OCI-LY1 (cell line): ENCODE data around the gene RPGRIP1L.

Experiments
- H2AFZ ChIP-seq: fragments of 200-600 bp; sonication (generic), shearing (Covaris generic); 2 replicates; pipeline ENCODE4 v1.6.0; 2014; ENCODE audit warnings: antibody characterized with exemption, mild to moderate bottlenecking, low read length
- H3F3A ChIP-seq: fragments of 200-600 bp; sonication (generic), shearing (Covaris generic); 2 replicates; pipeline ENCODE4 v1.6.0; 2014; ENCODE audit warnings: mild to moderate bottlenecking, antibody characterized with exemption, low read length, moderate library complexity; ENCODE audit not compliant: insufficient read depth
- H3K27ac ChIP-seq: fragments of 200-600 bp; sonication (generic); 2 replicates; pipeline ENCODE4 v1.5.1; 2014; ENCODE audit warnings: low read length, mixed run types, mild to moderate bottlenecking, low read depth; ENCODE audit not compliant: poor library complexity, severe bottlenecking
- H3K27me3 ChIP-seq: fragments of 200-600 bp; sonication (generic); 2 replicates; pipeline ENCODE4 v1.6.0; 2014; ENCODE audit warnings: antibody characterized with exemption, mild to moderate bottlenecking, low read length, moderate library complexity; ENCODE audit not compliant: insufficient read depth
- H3K36me3 ChIP-seq: fragments of 200-600 bp; sonication (generic); 2 replicates; pipeline ENCODE4 v1.6.1; 2014; ENCODE audit warnings: mild to moderate bottlenecking, antibody characterized with exemption, low read length, moderate library complexity, mixed read lengths; ENCODE audit not compliant: insufficient read depth
- H3K4me1 ChIP-seq: fragments of 200-600 bp; sonication (generic); 2 replicates; pipeline ENCODE4 v1.5.1; 2014; ENCODE audit warnings: mild to moderate bottlenecking, low read length, moderate library complexity; ENCODE audit not compliant: insufficient read depth, severe bottlenecking
- H3K4me2 ChIP-seq: fragments of 200-600 bp; sonication (generic), shearing (Covaris generic); 2 replicates; pipeline ENCODE4 v1.6.1; 2014; ENCODE audit warnings: low read length
- H3K4me3 ChIP-seq: fragments of 200-600 bp; sonication (generic); 2 replicates; pipeline ENCODE4 v1.5.1; 2014; ENCODE audit warnings: low read length, low read depth, mild to moderate bottlenecking, mixed read lengths; ENCODE audit not compliant: poor library complexity, severe bottlenecking
- H3K79me2 ChIP-seq: fragments of 200-600 bp; shearing (Covaris generic); 2 replicates; pipeline ENCODE4 v1.6.1; 2016; ENCODE audit warnings: mixed run types, low read length, mixed read lengths; ENCODE audit not compliant: insufficient read depth
- H3K9ac ChIP-seq: fragments of 200-600 bp; sonication (generic), shearing (Covaris generic); 2 replicates; pipeline ENCODE4 v1.6.1; 2014; ENCODE audit warnings: mild to moderate bottlenecking, low read length, mixed read lengths
- H3K9me2 ChIP-seq: fragments of 200-600 bp; sonication (generic), shearing (Covaris generic); 2 replicates; pipeline ENCODE4 v1.6.1; 2014; ENCODE audit warnings: low read depth, mild to moderate bottlenecking, low read length, mixed read lengths
- H3K9me3 ChIP-seq: fragments of 200-600 bp; shearing (Covaris generic); 2 replicates; pipeline ENCODE4 v1.6.1; 2014; ENCODE audit warnings: low read length, mixed read lengths
- H4K20me1 ChIP-seq: fragments of 200-600 bp; sonication (generic), shearing (Covaris generic); 2 replicates; pipeline ENCODE4 v1.6.0; 2016; ENCODE audit warnings: mild to moderate bottlenecking, low read length; ENCODE audit not compliant: insufficient read depth
- CTCF ChIP-seq: fragments of 200-600 bp; sonication (generic), shearing (Covaris generic); IDR thresholded peaks from 2 replicates; pipeline ENCODE4 v1.5.1; 2017; ENCODE audit warnings: mild to moderate bottlenecking, antibody characterized with exemption, low read length, moderate library complexity, mixed read lengths
- EZH2 ChIP-seq: fragments of 200-600 bp; sonication (generic), shearing (Covaris generic); IDR thresholded peaks from 2 replicates; pipeline ENCODE4 v1.8.0; 2017; ENCODE audit warnings: borderline replicate concordance, mixed run types, mild to moderate bottlenecking, antibody characterized with exemption, low read length, moderate library complexity, mixed read lengths

The RPGRIP1L gene

DNA sequence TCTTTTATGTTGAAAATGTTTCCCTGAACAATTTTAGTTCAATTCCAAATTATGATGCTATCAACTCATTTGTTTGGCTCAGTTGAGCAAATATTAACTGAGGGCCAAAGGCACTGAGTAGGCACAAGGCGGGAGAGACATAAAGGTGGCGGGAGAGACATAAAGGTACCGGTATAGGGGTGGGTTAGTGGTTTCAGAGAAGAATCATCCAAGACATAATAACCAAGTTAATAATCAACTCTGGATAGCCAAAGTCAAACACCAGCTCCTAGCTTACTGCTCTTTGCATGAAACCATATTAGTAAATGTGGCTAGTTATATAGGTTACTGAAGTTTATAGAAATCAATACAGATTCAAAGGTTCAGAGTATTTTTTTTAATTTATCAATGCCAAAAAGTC lies 91.7 kb downstream of the RPGRIP1L start:
- TF ChIP-seq CTCF (no peak), EZH2 (no peak)
- H3K9me3 ChIP-seq = no peaks in the 10 kb centered on the region
- no peaks in the 10 kb centered on the region for H3F3A ChIP-seq
- no peaks in the 10 kb centered on the region for H3K4me1 ChIP-seq
- no peak overlapping the region for H2AFZ ChIP-seq
- H3K9me2 ChIP-seq = no peaks in the 10 kb centered on the region
- H4K20me1 ChIP-seq = no peaks in the 10 kb centered on the region
- H3K27me3 ChIP-seq = no peaks in the 10 kb centered on the region
- no peak overlapping the region for H3K27ac ChIP-seq
- H3K4me2 ChIP-seq = no peak overlapping the region
- no peaks in the 10 kb centered on the region for H3K36me3 ChIP-seq
- no peak overlapping the region for H3K9ac ChIP-seq
- H3K79me2 ChIP-seq = no peaks in the 10 kb centered on the region
- no peak overlapping the region for H3K4me3 ChIP-seq

DNA sequence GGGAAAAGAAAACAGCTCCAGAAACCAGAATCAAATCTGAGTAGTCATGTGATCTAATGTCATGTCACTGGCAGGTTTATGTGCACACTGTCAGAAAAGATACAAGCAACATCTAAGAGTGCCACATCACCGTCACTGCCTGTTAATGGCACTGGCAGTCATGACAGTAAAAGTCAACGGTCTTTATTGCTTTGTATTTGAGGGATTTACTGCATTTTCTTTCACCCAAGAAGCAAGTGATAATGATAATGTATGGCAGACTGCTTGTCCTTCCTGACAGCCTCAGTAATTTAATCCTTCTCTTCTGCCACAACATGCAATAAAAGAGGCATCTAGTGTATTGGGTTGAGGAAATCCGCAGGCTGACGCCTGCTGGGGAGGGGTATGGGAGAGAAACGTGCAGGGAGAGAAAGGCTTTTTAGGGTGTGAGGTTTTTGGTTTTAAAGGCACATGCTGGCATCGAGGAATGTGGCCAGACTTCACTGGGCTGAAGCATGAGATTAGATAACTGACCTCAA lies 92.4 kb downstream of the RPGRIP1L start:
- no peaks in the 10 kb centered on the region for H3K4me1 ChIP-seq

GRCh38 chr16:53609536-53609935 lies 94.1 kb downstream of the RPGRIP1L start:
- no peak overlapping the region for H2AFZ ChIP-seq
- no peaks in the 10 kb centered on the region for H3K4me1 ChIP-seq
- H3F3A ChIP-seq = no peaks in the 10 kb centered on the region
- no peaks in the 10 kb centered on the region for H4K20me1 ChIP-seq
- no peaks in the 10 kb centered on the region for H3K36me3 ChIP-seq
- no peaks in the 10 kb centered on the region for H3K9me2 ChIP-seq
- no peaks in the 10 kb centered on the region for H3K79me2 ChIP-seq
- H3K4me2 ChIP-seq = no peak overlapping the region
- H3K9ac ChIP-seq = no peak overlapping the region
- H3K27me3 ChIP-seq = no peaks in the 10 kb centered on the region
- no peaks in the 10 kb centered on the region for H3K9me3 ChIP-seq
- no peak overlapping the region for H3K27ac ChIP-seq
- TF ChIP-seq CTCF = no peak
- H3K4me3 ChIP-seq = no peak overlapping the region

More for the DNA sequence above, 92.4 kb downstream of the RPGRIP1L start:
- no peak overlapping the region for H3K9ac ChIP-seq
- H3K36me3 ChIP-seq = no peaks in the 10 kb centered on the region
- H3K79me2 ChIP-seq = no peaks in the 10 kb centered on the region
- no peak overlapping the region for H3K4me3 ChIP-seq
- H2AFZ ChIP-seq = no peak overlapping the region
- H3K9me2 ChIP-seq = no peaks in the 10 kb centered on the region
- H3K4me2 ChIP-seq = no peak overlapping the region
- no peaks in the 10 kb centered on the region for H3K27me3 ChIP-seq
- H3F3A ChIP-seq = no peaks in the 10 kb centered on the region
- H3K27ac ChIP-seq = no peak overlapping the region
- no peaks in the 10 kb centered on the region for H4K20me1 ChIP-seq
- H3K9me3 ChIP-seq = no peaks in the 10 kb centered on the region
- no peak for TF ChIP-seq EZH2
- TF ChIP-seq CTCF = no peak
